ENCODE data around the gene WDR37.
A peak's percentile ranks its signal among the peaks of the same experiment; 100 is the strongest.
"Not testable (repeated sequence)": the region's sequence is repeated elsewhere in the genome, so short reads cannot be mapped to it uniquely, and the experiment has no call there.

Gene WDR37

GRCh38 chr10:1056326-1057105 is at the start of gene WDR37:
WDR37 (plus strand) TSS chr10:1056385; CDS start chr10:1072156, 15,771 bp downstream.
- POLR2A ChIA-PET: interaction anchor here (0.5 to 0.9 kb wide), 4 partner anchors 28 to 1982 kb away, joined by 3 to 6 read pairs (median 4); partner anchors contain the start of gene GTPBP4
- no peak for TF ChIP-seq CTCF (IDR thresholded peaks at IDR 0.05; ENCODE audit: insufficient read depth, low read length, missing control alignments)
- CTCF ChIA-PET: interaction anchor here (0.6 kb wide), 1 partner anchor 1902 kb away, joined by 3 read pairs; no protein-coding TSS in a partner anchor
- no peak for DNase-seq (ENCODE audit: low read depth, low spot score)
- peak within 1 kb of the TSS; percentile 98 for H3K4me3 ChIP-seq (ENCODE audit: low read depth, low read length)

- TF ChIP-seq CTCF (IDR thresholded peaks at IDR 0.05; ENCODE audit: insufficient read depth, low read length, missing control alignments): no peak
- ChIA-PET CTCF (no interaction called here), POLR2A (no interaction called here)
- no peak for DNase-seq (ENCODE audit: low read depth, low spot score)
- H3K4me3 ChIP-seq (ENCODE audit: low read depth, low read length): no peak overlapping the region
These were observed 49.6 kb upstream of the WDR37 start for GRCh38 chr10:1006573-1006972.

- TF ChIP-seq CTCF (IDR thresholded peaks at IDR 0.05; ENCODE audit: insufficient read depth, low read length, missing control alignments): no peak
- H3K4me3 ChIP-seq (ENCODE audit: low read depth, low read length): no peak overlapping the region
- POLR2A ChIA-PET: no interaction called here
- no peak for DNase-seq (ENCODE audit: low read depth, low spot score)
- CTCF ChIA-PET: no interaction called here
These were observed 48.6 kb upstream of the WDR37 start for GRCh38 chr10:1007583-1007982.

- ChIA-PET CTCF (no interaction called here), POLR2A (no interaction called here)
- no peak overlapping the region for H3K4me3 ChIP-seq (ENCODE audit: low read depth, low read length)
- no peak for TF ChIP-seq CTCF (IDR thresholded peaks at IDR 0.05; ENCODE audit: insufficient read depth, low read length, missing control alignments)
- no peak for DNase-seq (ENCODE audit: low read depth, low spot score)
These were observed 47.1 kb upstream of the WDR37 start for GRCh38 chr10:1009071-1009494.

GRCh38 chr10:1009947-1010346 is 46.2 kb upstream of the WDR37 start:
- H3K4me3 ChIP-seq (ENCODE audit: low read depth, low read length); DNase-seq (ENCODE audit: low read depth, low spot score); POLR2A ChIA-PET; CTCF ChIA-PET: not testable (repeated sequence)

- no peak overlapping the region for H3K4me3 ChIP-seq (ENCODE audit: low read depth, low read length)
- CTCF ChIA-PET: no interaction called here
- POLR2A ChIA-PET: no interaction called here
- TF ChIP-seq CTCF (IDR thresholded peaks at IDR 0.05; ENCODE audit: insufficient read depth, low read length, missing control alignments): no peak
- DNase-seq (ENCODE audit: low read depth, low spot score): no peak
These were observed 45.5 kb upstream of the WDR37 start for GRCh38 chr10:1010703-1011102.

GRCh38 chr10:1011696-1012095 is 44.5 kb upstream of the WDR37 start:
- POLR2A ChIA-PET: no interaction called here

More at GRCh38 chr10:1011696-1012095, 44.5 kb upstream of the WDR37 start:
- CTCF ChIA-PET: no interaction called here
- H3K4me3 ChIP-seq (ENCODE audit: low read depth, low read length): no peak overlapping the region
- DNase-seq (ENCODE audit: low read depth, low spot score): no peak
- TF ChIP-seq CTCF (IDR thresholded peaks at IDR 0.05; ENCODE audit: insufficient read depth, low read length, missing control alignments): no peak

All from AG04449 (cell line).